ENCODE data around the gene DNAJC17. TPM values are rescaled to one million over a fixed set of nuclear protein-coding genes. Genes with fewer than 3 reads are reported as not detected.

Gene DNAJC17
- polyA plus RNA-seq, 2 of the 4 experiments (the other 2 are of a cell fraction) = 22.3 to 24.4 TPM

DNA sequence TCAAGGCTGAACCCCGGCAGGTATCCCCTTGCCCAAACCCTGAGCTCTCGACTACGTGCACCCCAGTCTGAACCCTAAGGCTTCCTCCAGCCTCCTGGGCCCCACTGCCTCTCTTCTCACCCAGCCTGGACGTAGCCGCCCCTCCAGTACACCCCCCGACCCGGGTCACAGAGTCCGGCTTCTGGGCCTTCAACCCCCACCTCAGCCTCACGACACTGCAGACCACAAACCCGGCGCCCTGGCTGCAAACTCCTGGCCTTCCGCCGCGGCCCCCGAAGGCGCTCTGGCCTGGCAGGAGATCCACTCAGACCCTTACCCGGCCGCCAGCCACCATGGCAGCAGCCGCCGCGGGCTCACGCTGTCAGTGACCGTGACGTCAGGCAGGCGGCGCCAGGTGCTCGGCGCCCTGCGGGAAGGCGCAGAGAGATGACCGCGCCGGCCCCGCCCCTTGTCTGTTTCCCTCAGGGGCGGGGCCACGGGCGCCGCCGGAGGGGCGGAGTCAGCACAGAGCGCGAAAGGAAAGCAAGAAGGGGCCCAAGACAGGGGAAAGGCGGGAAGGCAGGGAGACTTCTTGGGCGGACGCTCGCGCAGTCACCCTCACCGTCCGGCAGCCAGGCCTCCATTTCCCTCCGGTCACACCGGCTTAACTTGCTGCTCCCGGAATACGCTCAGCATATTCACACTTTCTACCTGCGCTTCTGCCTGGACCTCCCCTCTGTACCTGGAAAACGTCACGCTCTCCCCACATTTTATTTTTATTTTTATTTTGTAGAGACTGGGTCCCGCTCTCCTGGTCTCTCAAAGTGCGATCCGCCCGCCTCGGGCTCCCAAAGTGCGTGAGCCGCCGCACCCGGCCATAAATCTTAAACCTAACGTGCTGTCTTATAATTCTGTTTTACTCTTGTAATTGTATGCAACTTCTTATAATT, 52.1 kb downstream of the DNAJC17 start, which contains the start of gene RMDN3 (continued):
- TF ChIP-seq CBX8 (IDR thresholded peaks at IDR 0.05) (no peak), NFE2L2 (conservative IDR thresholded peaks at IDR 0.05; ENCODE audit: low read length) (no peak), FOXS1 (CRISPR knock-in tag; IDR thresholded peaks at IDR 0.05) (no peak), HOXB5 (CRISPR knock-in tag; IDR thresholded peaks at IDR 0.05) (no peak), NPAS2 (CRISPR knock-in tag; IDR thresholded peaks at IDR 0.05; ENCODE audit: borderline replicate concordance) (no peak)
- TF ChIP-seq, protein P1, sequence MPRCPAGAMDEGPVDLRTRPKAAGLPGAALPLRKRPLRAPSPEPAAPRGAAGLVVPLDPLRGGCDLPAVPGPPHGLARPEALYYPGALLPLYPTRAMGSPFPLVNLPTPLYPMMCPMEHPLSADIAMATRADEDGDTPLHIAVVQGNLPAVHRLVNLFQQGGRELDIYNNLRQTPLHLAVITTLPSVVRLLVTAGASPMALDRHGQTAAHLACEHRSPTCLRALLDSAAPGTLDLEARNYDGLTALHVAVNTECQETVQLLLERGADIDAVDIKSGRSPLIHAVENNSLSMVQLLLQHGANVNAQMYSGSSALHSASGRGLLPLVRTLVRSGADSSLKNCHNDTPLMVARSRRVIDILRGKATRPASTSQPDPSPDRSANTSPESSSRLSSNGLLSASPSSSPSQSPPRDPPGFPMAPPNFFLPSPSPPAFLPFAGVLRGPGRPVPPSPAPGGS (IDR thresholded peaks at IDR 0.05) = peak; percentile 35; the same call in 1 of the 3 replicates

DNA sequence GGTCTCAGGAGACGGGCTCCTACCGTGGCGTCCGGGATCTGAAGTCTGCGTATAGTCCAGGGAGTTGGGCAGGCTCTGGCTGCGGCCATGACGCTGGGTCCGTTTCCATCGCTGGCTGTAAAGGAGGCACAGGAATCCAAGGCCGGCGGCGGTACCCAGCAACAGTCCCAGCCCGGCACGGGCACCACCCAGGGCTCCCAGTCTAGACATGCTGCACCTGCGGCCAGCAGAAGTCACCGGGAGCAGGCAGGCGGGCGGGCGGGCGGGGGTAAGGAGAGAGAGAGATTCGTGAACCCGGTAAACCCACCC, 52.7 kb downstream of the DNAJC17 start:
- ChIA-PET CTCF (interaction anchor here (0.7 to 1.4 kb wide), 3 partner anchors 16 to 149 kb away, joined by 3 to 4 read pairs (median 3); partner anchors contain the start of gene VPS18), POLR2A (no interaction called here)
- Histone ChIP-seq H3K27ac (peak overlapping the region; percentile 79 to 92), H3K4me3 (peak overlapping the region; percentile 91), H3K9me3 (no peaks in the 10 kb centered on the region), H3K4me2 (peak overlapping the region; percentile 80), H3K4me1 (0 out of 3 replicates have a peak, but pooled peaks cover 3% of the 10 kb centered on the region)
- ATAC-seq = peak; percentile 62 to 65
- WGBS (ENCODE audit: missing lambda C conversion rate) = 0% methylated on average over 14 of the region's 22 CpGs
- no peak for FAIRE-seq
- no peak for TF ChIP-seq EHMT2 (IDR thresholded peaks at IDR 0.05; ENCODE audit: low read depth)
- no peak for TF ChIP-seq FOXS1 (CRISPR knock-in tag; IDR thresholded peaks at IDR 0.05)
- no peak for TF ChIP-seq RNF2 (IDR thresholded peaks at IDR 0.05; ENCODE audit: borderline replicate concordance, low read depth)
- no peak for TF ChIP-seq HOXB5 (CRISPR knock-in tag; IDR thresholded peaks at IDR 0.05)
- TF ChIP-seq CHD4 (IDR thresholded peaks at IDR 0.05; ENCODE audit: borderline replicate concordance) = no peak
- no peak for TF ChIP-seq PHF8 (IDR thresholded peaks at IDR 0.05; ENCODE audit: borderline replicate concordance, low read depth)
- TF ChIP-seq GATA3 (IDR thresholded peaks at IDR 0.05; ENCODE audit: borderline replicate concordance) = no peak
- TF ChIP-seq JUN (IDR thresholded peaks at IDR 0.05) = no peak
- no peak for TF ChIP-seq HDAC2 (IDR thresholded peaks at IDR 0.05)
- no peak for TF ChIP-seq KDM1A (IDR thresholded peaks at IDR 0.05; ENCODE audit: low read depth)
- TF ChIP-seq ZSCAN20 (CRISPR knock-in tag; IDR thresholded peaks at IDR 0.05) = no peak
- TF ChIP-seq, protein P2, sequence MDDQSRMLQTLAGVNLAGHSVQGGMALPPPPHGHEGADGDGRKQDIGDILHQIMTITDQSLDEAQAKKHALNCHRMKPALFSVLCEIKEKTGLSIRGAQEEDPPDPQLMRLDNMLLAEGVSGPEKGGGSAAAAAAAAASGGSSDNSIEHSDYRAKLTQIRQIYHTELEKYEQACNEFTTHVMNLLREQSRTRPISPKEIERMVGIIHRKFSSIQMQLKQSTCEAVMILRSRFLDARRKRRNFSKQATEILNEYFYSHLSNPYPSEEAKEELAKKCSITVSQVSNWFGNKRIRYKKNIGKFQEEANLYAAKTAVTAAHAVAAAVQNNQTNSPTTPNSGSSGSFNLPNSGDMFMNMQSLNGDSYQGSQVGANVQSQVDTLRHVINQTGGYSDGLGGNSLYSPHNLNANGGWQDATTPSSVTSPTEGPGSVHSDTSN (IDR thresholded peaks at IDR 0.05) = no peak
- TF ChIP-seq, protein P3, sequence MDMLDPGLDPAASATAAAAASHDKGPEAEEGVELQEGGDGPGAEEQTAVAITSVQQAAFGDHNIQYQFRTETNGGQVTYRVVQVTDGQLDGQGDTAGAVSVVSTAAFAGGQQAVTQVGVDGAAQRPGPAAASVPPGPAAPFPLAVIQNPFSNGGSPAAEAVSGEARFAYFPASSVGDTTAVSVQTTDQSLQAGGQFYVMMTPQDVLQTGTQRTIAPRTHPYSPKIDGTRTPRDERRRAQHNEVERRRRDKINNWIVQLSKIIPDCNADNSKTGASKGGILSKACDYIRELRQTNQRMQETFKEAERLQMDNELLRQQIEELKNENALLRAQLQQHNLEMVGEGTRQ (IDR thresholded peaks at IDR 0.05) = no peak
- TF ChIP-seq EP300 (IDR thresholded peaks at IDR 0.05) = no peak
- TF ChIP-seq, protein P4, sequence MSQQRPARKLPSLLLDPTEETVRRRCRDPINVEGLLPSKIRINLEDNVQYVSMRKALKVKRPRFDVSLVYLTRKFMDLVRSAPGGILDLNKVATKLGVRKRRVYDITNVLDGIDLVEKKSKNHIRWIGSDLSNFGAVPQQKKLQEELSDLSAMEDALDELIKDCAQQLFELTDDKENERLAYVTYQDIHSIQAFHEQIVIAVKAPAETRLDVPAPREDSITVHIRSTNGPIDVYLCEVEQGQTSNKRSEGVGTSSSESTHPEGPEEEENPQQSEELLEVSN (IDR thresholded peaks at IDR 0.05; ENCODE audit: borderline replicate concordance, low read depth) = no peak
- no peak for TF ChIP-seq RCOR1 (IDR thresholded peaks at IDR 0.05; ENCODE audit: low read depth, low read length)
- TF ChIP-seq MAZ (IDR thresholded peaks at IDR 0.05; ENCODE audit: borderline replicate concordance, low read depth, low read length) = no peak
- TF ChIP-seq, protein P5, sequence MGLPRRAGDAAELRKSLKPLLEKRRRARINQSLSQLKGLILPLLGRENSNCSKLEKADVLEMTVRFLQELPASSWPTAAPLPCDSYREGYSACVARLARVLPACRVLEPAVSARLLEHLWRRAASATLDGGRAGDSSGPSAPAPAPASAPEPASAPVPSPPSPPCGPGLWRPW (IDR thresholded peaks at IDR 0.05) = no peak
- no peak for TF ChIP-seq KDM5A (IDR thresholded peaks at IDR 0.05)
- no peak for DNase-seq (ENCODE audit: low read depth in 1 of 2, low spot score in 1 of 2)

Measured in A549 (cell line).